ENCODE measurements around the gene DHFR2.

- no peak for TF ChIP-seq POLR2A (IDR thresholded peaks at IDR 0.05)
- no peak for TF ChIP-seq CTCF (IDR thresholded peaks at IDR 0.05)
Measured at GRCh38 chr3:94089126-94089525, 26.4 kb upstream of the DHFR2 start.

All from thyroid gland (tissue), 4 donors.